ENCODE results near the gene EYA2. TPM values are rescaled to one million over a fixed set of nuclear protein-coding genes. Genes with fewer than 3 reads are reported as not detected.

EYA2 gene
- total RNA-seq, 1 experiment from 2014 or later: 0.74 TPM

GRCh38 chr20:47127999-47128398 lies 233.4 kb downstream of the EYA2 start:
- Histone ChIP-seq H3K56ac (ENCODE audit: insufficient read length, low read depth, low read length) (no peak overlapping the region), H3K4ac (ENCODE audit: low read depth, low read length) (no peak overlapping the region), H3K79me1 (ENCODE audit: insufficient read depth, low read depth, low read length, poor library complexity, severe bottlenecking) (no peaks in the 10 kb centered on the region), H3K23ac (ENCODE audit: insufficient read length, low read depth, low read length) (no peak overlapping the region), H2BK120ac (ENCODE audit: low read depth, low read length, poor library complexity, severe bottlenecking) (no peak overlapping the region), H3K27me3 (ENCODE audit: insufficient read depth, low read length) (no peaks in the 10 kb centered on the region), H3K4me1 (ENCODE audit: insufficient read depth, low read length) (no peaks in the 10 kb centered on the region), H2AFZ (ENCODE audit: low read length) (no peak overlapping the region), H2AK5ac (ENCODE audit: insufficient read length, low read length) (no peak overlapping the region), H2BK15ac (ENCODE audit: low read depth, low read length) (no peak overlapping the region), H3K9me3 (ENCODE audit: control insufficient read depth, low read depth, low read length) (no peaks in the 10 kb centered on the region), H3K4me2 (ENCODE audit: insufficient read depth, insufficient read length, low read length) (no peak overlapping the region), H4K91ac (ENCODE audit: insufficient read length, low read depth, low read length) (no peak overlapping the region), H3T11ph (ENCODE audit: low read length) (no peak overlapping the region), H4K20me1 (ENCODE audit: control insufficient read depth, insufficient read depth, insufficient read length) (no peaks in the 10 kb centered on the region), H3K23me2 (ENCODE audit: insufficient read length, low read depth, low read length, poor library complexity, severe bottlenecking) (no peaks in the 10 kb centered on the region), H3K9ac (ENCODE audit: extremely low read depth, insufficient read length, low read length) (no peak overlapping the region), H4K8ac (replicated peaks; ENCODE audit: insufficient read length, low read depth, low read length) (no peak overlapping the region), H2BK20ac (ENCODE audit: low read depth, low read length, poor library complexity, severe bottlenecking) (no peak overlapping the region), H3K27ac (ENCODE audit: insufficient read length, low read depth, low read length) (no peak overlapping the region), H2BK12ac (ENCODE audit: insufficient read length, low read depth, low read length) (no peak overlapping the region), H4K5ac (ENCODE audit: insufficient read length, low read depth, low read length) (no peak overlapping the region), H3K18ac (ENCODE audit: insufficient read length, low read depth, low read length) (no peak overlapping the region), H2BK5ac (ENCODE audit: insufficient read length, low read length) (no peak overlapping the region), H3K14ac (ENCODE audit: insufficient read depth, low read length) (no peak overlapping the region), H3K79me2 (ENCODE audit: insufficient read depth, low read length) (no peaks in the 10 kb centered on the region)
- peaks cover 16 to 18% of the 10 kb centered on the region in 2 experiments for H3K4me1 Mint-ChIP-seq
- peaks cover 0 to 3% of the 10 kb centered on the region in 2 experiments; a peak in 2 of 5 replicates for H3K9me3 Mint-ChIP-seq
- H3K4me3 Mint-ChIP-seq: no peak overlapping the region
- TF ChIP-seq CTCF (conservative IDR thresholded peaks at IDR 0.05): no peak
- H3K27ac Mint-ChIP-seq: peak overlapping the region in 1 of 3 experiments; percentile 40; a peak in 1 of 7 replicates
- no peak for DNase-seq
- H3K27me3 Mint-ChIP-seq (ENCODE audit: low read depth): no peaks in the 10 kb centered on the region; the same call in 1 of the 2 replicates
- WGBS (ENCODE audit: extremely low coverage, insufficient read length, low lambda C conversion rate): no CpG with 5 or more reads among the region's 6 CpGs
- no peaks in the 10 kb centered on the region; a peak in 1 of 7 replicates for H3K36me3 Mint-ChIP-seq (ENCODE audit: insufficient read depth in 1 of 3, low read depth in 3 of 3)
